GM12891 (cell line): ENCODE measurements around the gene GPR32.

Source experiments
- PAX5 ChIP-seq: IDR thresholded peaks from 2 replicates; pipeline ENCODE4 v1.6.1; 2011; ENCODE audit warnings: low read length, moderate library complexity, mild to moderate bottlenecking; ENCODE audit not compliant: insufficient read depth, severe bottlenecking
- POLR2A ChIP-seq: IDR thresholded peaks from 2 replicates; pipeline ENCODE4 v1.6.1; 2011; ENCODE audit warnings: low read depth, low read length, control low read depth
- POU2F2 ChIP-seq: IDR thresholded peaks from 2 replicates; pipeline ENCODE4 v1.6.1; 2011; ENCODE audit warnings: low read depth, mild to moderate bottlenecking, control low read depth, low read length, moderate library complexity
- SPI1 ChIP-seq: IDR thresholded peaks from 2 replicates; pipeline ENCODE4 v1.6.1; 2011; ENCODE audit warnings: low read depth, low read length, control low read depth
- TAF1 ChIP-seq: IDR thresholded peaks from 2 replicates; pipeline ENCODE4 v1.6.1; 2011; ENCODE audit warnings: low read depth, low read length, control low read depth

DNA sequence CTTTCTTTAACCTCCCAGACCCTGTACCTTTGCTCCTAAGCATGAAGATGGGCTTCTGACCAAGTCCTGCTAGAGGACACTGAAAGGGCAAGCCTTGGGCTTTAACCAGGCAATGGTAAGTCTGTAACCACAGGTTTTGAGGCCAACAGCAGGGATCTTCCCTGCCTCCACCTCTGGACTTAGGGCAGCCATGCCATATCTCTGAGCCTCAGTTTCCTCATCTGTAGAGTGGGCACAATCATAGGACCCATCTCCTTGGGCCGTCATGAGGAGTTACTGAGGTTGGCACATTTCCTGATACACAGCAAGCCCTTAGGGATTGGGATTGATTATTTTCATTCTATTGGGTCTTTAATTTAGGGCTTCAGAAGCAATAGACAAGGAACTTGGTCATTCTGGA lies 38.6 kb downstream of the GPR32 start:
- TF ChIP-seq POLR2A (no peak), PAX5 (no peak), TAF1 (no peak), SPI1 (no peak), POU2F2 (no peak)
